Measurements from ENCODE around the gene DPH7. TPM values are rescaled to one million over a fixed set of nuclear protein-coding genes. Genes with fewer than 3 reads are reported as not detected.
"Not testable (repeated sequence)": the region's sequence is repeated elsewhere in the genome, so short reads cannot be mapped to it uniquely, and the experiment has no call there.

Gene DPH7
- total RNA-seq, 1 experiment from 2014 or later = 35.9 TPM

DNA sequence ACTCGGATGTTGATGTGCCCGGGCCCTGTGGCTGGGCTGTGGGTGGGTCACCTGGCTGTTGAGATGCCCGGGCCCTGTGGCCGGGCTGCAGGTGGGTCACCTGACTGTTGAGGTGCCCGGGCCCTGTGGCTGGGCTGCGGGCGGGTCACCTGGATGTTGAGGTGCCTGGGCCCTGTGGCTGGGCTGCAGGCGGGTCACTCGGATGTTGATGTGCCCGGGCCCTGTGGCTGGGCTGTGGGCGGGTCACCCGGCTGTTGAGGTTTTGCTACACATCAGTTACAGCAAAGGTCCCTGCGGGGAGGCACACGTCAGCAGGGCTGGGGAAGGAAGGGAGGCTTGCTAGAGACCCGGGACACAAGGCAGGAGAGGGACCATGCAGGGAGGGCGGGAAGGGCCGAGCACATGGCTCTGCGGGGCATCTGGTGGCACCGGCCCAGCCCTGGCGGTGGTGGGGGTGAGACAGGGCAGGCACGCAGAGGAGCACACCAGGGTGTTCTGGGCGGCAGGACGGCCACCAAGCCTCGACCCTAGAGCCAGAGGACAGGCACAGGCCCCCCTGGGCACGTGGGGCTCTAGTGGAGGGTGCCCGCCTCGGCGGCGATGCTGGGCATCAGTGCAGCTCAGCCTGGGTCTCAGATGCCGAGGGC lies 63.9 kb downstream of the DPH7 start:
- Histone ChIP-seq H3K27ac (ENCODE audit: low read length) (no peak overlapping the region), H3K4me3 (ENCODE audit: low read depth in 2 of 2, low read length in 2 of 2) (no peak overlapping the region), H3K4me1 (ENCODE audit: control insufficient read depth, insufficient read depth, low read length) (peaks cover 5% of the 10 kb centered on the region), H3K27me3 (ENCODE audit: control insufficient read depth, insufficient read depth, low read length) (no peaks in the 10 kb centered on the region), H3K9me3 (ENCODE audit: control insufficient read depth, insufficient read depth, low read depth, low read length) (no peaks in the 10 kb centered on the region), H3K36me3 (ENCODE audit: control insufficient read depth, insufficient read depth, low read length) (no peaks in the 10 kb centered on the region)
- in situ Hi-C loops (cut with HindIII; ENCODE audit: low pct_unique_long_range_greater_than_20kb, low sequenced_read_pairs) (no loop called here), intact Hi-C loops (cut with micrococcal nuclease; ENCODE audit: unreplicated experiment) (no loop called here)
- ChIA-PET CTCF (no interaction called here), POLR2A (no interaction called here)
- no TSS peak for BruUV-seq (replicated peaks)
- DNase-seq (ENCODE audit: low read depth, low spot score) (no peak), ATAC-seq (peak; percentile 62)
- TF ChIP-seq POLR2AphosphoS5 (IDR thresholded peaks at IDR 0.05; ENCODE audit: low read depth, low read length) (no peak), SIN3A (IDR thresholded peaks at IDR 0.05; ENCODE audit: borderline replicate concordance, insufficient read depth, low read depth, low read length) (no peak), TCF7L2 (IDR thresholded peaks at IDR 0.05; ENCODE audit: low read depth, low read length) (no peak)
- TF ChIP-seq, protein P1, sequence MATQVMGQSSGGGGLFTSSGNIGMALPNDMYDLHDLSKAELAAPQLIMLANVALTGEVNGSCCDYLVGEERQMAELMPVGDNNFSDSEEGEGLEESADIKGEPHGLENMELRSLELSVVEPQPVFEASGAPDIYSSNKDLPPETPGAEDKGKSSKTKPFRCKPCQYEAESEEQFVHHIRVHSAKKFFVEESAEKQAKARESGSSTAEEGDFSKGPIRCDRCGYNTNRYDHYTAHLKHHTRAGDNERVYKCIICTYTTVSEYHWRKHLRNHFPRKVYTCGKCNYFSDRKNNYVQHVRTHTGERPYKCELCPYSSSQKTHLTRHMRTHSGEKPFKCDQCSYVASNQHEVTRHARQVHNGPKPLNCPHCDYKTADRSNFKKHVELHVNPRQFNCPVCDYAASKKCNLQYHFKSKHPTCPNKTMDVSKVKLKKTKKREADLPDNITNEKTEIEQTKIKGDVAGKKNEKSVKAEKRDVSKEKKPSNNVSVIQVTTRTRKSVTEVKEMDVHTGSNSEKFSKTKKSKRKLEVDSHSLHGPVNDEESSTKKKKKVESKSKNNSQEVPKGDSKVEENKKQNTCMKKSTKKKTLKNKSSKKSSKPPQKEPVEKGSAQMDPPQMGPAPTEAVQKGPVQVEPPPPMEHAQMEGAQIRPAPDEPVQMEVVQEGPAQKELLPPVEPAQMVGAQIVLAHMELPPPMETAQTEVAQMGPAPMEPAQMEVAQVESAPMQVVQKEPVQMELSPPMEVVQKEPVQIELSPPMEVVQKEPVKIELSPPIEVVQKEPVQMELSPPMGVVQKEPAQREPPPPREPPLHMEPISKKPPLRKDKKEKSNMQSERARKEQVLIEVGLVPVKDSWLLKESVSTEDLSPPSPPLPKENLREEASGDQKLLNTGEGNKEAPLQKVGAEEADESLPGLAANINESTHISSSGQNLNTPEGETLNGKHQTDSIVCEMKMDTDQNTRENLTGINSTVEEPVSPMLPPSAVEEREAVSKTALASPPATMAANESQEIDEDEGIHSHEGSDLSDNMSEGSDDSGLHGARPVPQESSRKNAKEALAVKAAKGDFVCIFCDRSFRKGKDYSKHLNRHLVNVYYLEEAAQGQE (IDR thresholded peaks at IDR 0.05; ENCODE audit: insufficient read depth in 1 of 2, low read depth in 2 of 2, low read length in 1 of 2) = no peak
- TF ChIP-seq, protein P2, sequence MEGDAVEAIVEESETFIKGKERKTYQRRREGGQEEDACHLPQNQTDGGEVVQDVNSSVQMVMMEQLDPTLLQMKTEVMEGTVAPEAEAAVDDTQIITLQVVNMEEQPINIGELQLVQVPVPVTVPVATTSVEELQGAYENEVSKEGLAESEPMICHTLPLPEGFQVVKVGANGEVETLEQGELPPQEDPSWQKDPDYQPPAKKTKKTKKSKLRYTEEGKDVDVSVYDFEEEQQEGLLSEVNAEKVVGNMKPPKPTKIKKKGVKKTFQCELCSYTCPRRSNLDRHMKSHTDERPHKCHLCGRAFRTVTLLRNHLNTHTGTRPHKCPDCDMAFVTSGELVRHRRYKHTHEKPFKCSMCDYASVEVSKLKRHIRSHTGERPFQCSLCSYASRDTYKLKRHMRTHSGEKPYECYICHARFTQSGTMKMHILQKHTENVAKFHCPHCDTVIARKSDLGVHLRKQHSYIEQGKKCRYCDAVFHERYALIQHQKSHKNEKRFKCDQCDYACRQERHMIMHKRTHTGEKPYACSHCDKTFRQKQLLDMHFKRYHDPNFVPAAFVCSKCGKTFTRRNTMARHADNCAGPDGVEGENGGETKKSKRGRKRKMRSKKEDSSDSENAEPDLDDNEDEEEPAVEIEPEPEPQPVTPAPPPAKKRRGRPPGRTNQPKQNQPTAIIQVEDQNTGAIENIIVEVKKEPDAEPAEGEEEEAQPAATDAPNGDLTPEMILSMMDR (IDR thresholded peaks at IDR 0.05) = no peak

DNA sequence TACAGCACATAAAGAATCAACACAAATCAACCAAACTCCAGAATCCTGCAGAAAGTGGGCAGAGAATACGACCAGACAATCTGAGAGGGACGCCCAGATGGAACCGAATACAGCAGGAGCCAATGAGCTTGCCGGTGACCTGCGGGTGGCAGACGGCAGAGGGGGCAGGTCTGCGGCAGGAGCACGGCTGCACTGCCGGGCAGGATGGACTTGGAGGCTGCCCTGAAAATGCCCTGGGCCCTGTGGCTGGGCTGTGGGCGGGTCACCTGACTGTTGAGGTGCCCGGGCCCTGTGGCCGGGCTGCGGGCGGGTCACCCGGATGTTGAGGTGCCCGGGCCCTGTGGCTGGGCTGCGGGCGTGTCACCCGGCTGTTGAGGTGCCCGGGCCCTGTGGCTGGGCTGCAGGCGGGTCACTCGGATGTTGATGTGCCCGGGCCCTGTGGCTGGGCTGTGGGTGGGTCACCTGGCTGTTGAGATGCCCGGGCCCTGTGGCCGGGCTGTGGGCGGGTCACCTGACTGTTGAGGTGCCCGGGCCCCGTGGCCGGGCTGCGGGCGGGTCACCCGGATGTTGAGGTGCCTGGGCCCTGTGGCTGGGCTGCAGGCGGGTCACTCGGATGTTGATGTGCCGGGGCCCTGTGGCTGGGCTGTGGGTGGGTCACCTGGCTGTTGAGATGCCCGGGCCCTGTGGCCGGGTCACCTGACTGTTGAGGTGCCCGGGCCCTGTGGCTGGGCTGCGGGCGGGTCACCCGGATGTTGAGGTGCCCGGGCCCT lies 64.7 kb downstream of the DPH7 start:
- DNase-seq (ENCODE audit: low read depth, low spot score); BruUV-seq (replicated peaks); H3K27me3 ChIP-seq (ENCODE audit: control insufficient read depth, insufficient read depth, low read length); H3K4me3 ChIP-seq (ENCODE audit: low read depth in 2 of 2, low read length in 2 of 2); H3K4me1 ChIP-seq (ENCODE audit: control insufficient read depth, insufficient read depth, low read length); intact Hi-C loops (cut with micrococcal nuclease; ENCODE audit: unreplicated experiment); H3K9me3 ChIP-seq (ENCODE audit: control insufficient read depth, insufficient read depth, low read depth, low read length); H3K36me3 ChIP-seq (ENCODE audit: control insufficient read depth, insufficient read depth, low read length); H3K27ac ChIP-seq (ENCODE audit: low read length); in situ Hi-C loops (cut with HindIII; ENCODE audit: low pct_unique_long_range_greater_than_20kb, low sequenced_read_pairs): not testable (repeated sequence)
- CTCF ChIA-PET = interaction anchor here (0.5 kb wide), 1 partner anchor 70 kb away, joined by 3 read pairs; no protein-coding TSS in a partner anchor
- POLR2A ChIA-PET = interaction anchor here (0.8 kb wide), 1 partner anchor 34 kb away, joined by 6 read pairs; no protein-coding TSS in a partner anchor
- peak; percentile 77 for ATAC-seq

DNA sequence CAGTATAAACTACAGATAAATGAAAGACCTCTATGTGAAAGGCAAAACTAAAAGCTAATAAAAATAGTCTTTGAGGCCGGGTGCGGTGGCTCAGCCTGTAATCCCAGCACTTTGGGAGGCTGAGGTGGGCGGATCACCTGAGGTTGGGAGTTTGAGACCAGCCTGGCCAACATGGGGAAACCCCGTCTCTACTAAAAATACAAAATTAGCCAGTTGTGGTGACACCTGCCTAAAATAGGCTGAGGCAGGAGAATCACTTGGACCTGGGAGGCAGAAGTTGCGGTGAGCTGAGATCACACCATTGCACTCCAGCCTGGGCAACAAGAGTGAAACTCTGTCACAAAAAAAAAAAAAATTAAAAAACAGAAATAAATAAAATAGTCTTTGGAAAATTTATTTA lies 65.6 kb downstream of the DPH7 start:
- DNase-seq (ENCODE audit: low read depth, low spot score); intact Hi-C loops (cut with micrococcal nuclease; ENCODE audit: unreplicated experiment); H3K4me3 ChIP-seq (ENCODE audit: low read depth in 2 of 2, low read length in 2 of 2); H3K36me3 ChIP-seq (ENCODE audit: control insufficient read depth, insufficient read depth, low read length); H3K4me1 ChIP-seq (ENCODE audit: control insufficient read depth, insufficient read depth, low read length); H3K9me3 ChIP-seq (ENCODE audit: control insufficient read depth, insufficient read depth, low read depth, low read length); BruUV-seq (replicated peaks); H3K27ac ChIP-seq (ENCODE audit: low read length); ATAC-seq; in situ Hi-C loops (cut with HindIII; ENCODE audit: low pct_unique_long_range_greater_than_20kb, low sequenced_read_pairs); H3K27me3 ChIP-seq (ENCODE audit: control insufficient read depth, insufficient read depth, low read length): not testable (repeated sequence)
- POLR2A ChIA-PET = interaction anchor here (0.6 to 0.8 kb wide), 2 partner anchors 35 to 54 kb away, joined by 3 to 6 read pairs; no protein-coding TSS in a partner anchor
- CTCF ChIA-PET = interaction anchor here (0.7 to 1.1 kb wide), 2 partner anchors 12 to 969 kb away, joined by 4 to 6 read pairs; no protein-coding TSS in a partner anchor
